ENCODE data around the gene BYSL. TPM values are rescaled to one million over a fixed set of nuclear protein-coding genes. Genes with fewer than 3 reads are reported as not detected.

BYSL gene
- polyA plus RNA-seq, 1 donor from 2014 or later, result 19.8 TPM

DNA sequence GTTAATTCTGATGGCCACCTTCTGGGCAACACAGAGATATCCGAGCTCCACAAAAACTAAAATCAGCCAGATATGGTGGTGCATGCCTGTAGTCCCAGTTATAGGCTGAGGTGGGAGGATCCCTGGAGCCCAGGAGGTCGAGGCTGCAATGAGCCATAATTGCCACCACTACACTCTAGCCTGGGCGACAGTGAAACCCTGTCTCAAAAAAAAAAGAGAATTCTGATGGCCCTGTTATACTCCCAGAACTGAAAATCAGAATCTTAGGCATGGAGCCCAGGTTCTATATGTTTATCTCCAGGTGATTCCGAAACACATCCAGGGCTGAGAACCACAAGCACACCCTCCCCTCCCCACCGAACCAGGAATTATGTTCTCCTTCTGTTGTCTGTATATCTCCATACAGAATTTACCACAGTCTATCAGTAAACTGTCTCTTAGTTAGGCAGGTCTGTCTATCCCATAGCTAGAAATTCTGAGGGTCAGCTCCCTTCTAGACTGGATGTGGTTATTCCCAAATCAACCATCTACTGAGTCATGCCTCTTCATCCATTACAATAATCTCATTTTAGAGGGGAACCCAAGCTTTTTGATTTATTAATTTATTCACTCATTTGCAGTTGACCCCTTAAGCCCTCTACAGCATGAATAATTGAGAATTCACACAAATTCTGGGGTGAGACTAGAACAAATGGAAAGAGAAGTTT, 45.1 kb downstream of the BYSL start:
- H3K27me3 ChIP-seq (ENCODE audit: insufficient read depth, low read depth, low read length), result no peaks in the 10 kb centered on the region
- H3K36me3 ChIP-seq (ENCODE audit: insufficient read depth, low read length), result no peaks in the 10 kb centered on the region
- no peak overlapping the region for H3K27ac ChIP-seq (ENCODE audit: low read length)
- no peak overlapping the region for H3K9ac ChIP-seq (ENCODE audit: low read length)
- TF ChIP-seq CTCF (IDR thresholded peaks at IDR 0.05; ENCODE audit: poor library complexity, severe bottlenecking) (no peak), TAF1 (IDR thresholded peaks at IDR 0.05; ENCODE audit: low read depth) (no peak), POLR2AphosphoS5 (IDR thresholded peaks at IDR 0.05) (no peak), EZH2 (IDR thresholded peaks at IDR 0.05; ENCODE audit: borderline replicate concordance, insufficient read depth, low read length, poor library complexity, severe bottlenecking) (no peak), REST (IDR thresholded peaks at IDR 0.05; ENCODE audit: borderline replicate concordance) (no peak), MXI1 (conservative IDR thresholded peaks at IDR 0.05; ENCODE audit: poor library complexity, severe bottlenecking) (no peak), SMC3 (conservative IDR thresholded peaks at IDR 0.05; ENCODE audit: poor library complexity) (no peak), RAD21 (conservative IDR thresholded peaks at IDR 0.05) (no peak), EP300 (conservative IDR thresholded peaks at IDR 0.05; ENCODE audit: poor library complexity, severe bottlenecking) (no peak)
- H3F3A ChIP-seq (ENCODE audit: insufficient read depth, low read length, poor library complexity, severe bottlenecking), result no peaks in the 10 kb centered on the region
- H2AFZ ChIP-seq (ENCODE audit: low read depth, low read length), result no peak overlapping the region
- H3K9me3 ChIP-seq (ENCODE audit: low read length), result no peaks in the 10 kb centered on the region
- no peak overlapping the region for H3K4me2 ChIP-seq (ENCODE audit: low read length)
- H3K79me2 ChIP-seq (replicated peaks; ENCODE audit: insufficient read depth, low read length), result no peaks in the 10 kb centered on the region
- H4K20me1 ChIP-seq (ENCODE audit: insufficient read depth), result no peaks in the 10 kb centered on the region
- no peak overlapping the region for H3K4me3 ChIP-seq (ENCODE audit: low read length)
- no peaks in the 10 kb centered on the region for H3K9me2 ChIP-seq (ENCODE audit: insufficient read depth, low read length)

- H4K20me1 ChIP-seq (ENCODE audit: insufficient read depth), result no peaks in the 10 kb centered on the region
- H3K79me2 ChIP-seq (replicated peaks; ENCODE audit: insufficient read depth, low read length), result no peaks in the 10 kb centered on the region
- no peaks in the 10 kb centered on the region for H3K36me3 ChIP-seq (ENCODE audit: insufficient read depth, low read length)
- H2AFZ ChIP-seq (ENCODE audit: low read depth, low read length), result no peak overlapping the region
- TF ChIP-seq REST (IDR thresholded peaks at IDR 0.05; ENCODE audit: borderline replicate concordance) (no peak), TAF1 (IDR thresholded peaks at IDR 0.05; ENCODE audit: low read depth) (no peak), POLR2AphosphoS5 (IDR thresholded peaks at IDR 0.05) (no peak), EZH2 (IDR thresholded peaks at IDR 0.05; ENCODE audit: borderline replicate concordance, insufficient read depth, low read length, poor library complexity, severe bottlenecking) (no peak), SMC3 (conservative IDR thresholded peaks at IDR 0.05; ENCODE audit: poor library complexity) (no peak), CTCF (IDR thresholded peaks at IDR 0.05; ENCODE audit: poor library complexity, severe bottlenecking) (no peak), MXI1 (conservative IDR thresholded peaks at IDR 0.05; ENCODE audit: poor library complexity, severe bottlenecking) (no peak), RAD21 (conservative IDR thresholded peaks at IDR 0.05) (no peak), EP300 (conservative IDR thresholded peaks at IDR 0.05; ENCODE audit: poor library complexity, severe bottlenecking) (no peak)
- H3K9ac ChIP-seq (ENCODE audit: low read length), result no peak overlapping the region
- no peak overlapping the region for H3K4me2 ChIP-seq (ENCODE audit: low read length)
- H3K9me3 ChIP-seq (ENCODE audit: low read length), result no peaks in the 10 kb centered on the region
- no peaks in the 10 kb centered on the region for H3K9me2 ChIP-seq (ENCODE audit: insufficient read depth, low read length)
- H3F3A ChIP-seq (ENCODE audit: insufficient read depth, low read length, poor library complexity, severe bottlenecking), result no peaks in the 10 kb centered on the region
- H3K27me3 ChIP-seq (ENCODE audit: insufficient read depth, low read depth, low read length), result no peaks in the 10 kb centered on the region
- no peak overlapping the region for H3K4me3 ChIP-seq (ENCODE audit: low read length)
- no peak overlapping the region for H3K27ac ChIP-seq (ENCODE audit: low read length)
These were observed 45.6 kb downstream of the BYSL start for GRCh38 chr6:41966961-41967311.
